Measurements from ENCODE around the gene RAD23A. TPM values are rescaled to one million over a fixed set of nuclear protein-coding genes. Genes with fewer than 3 reads are reported as not detected.

RAD23A gene
- total and polyA plus RNA-seq, 9 of the 15 experiments (the other 6 are each of a cell fraction or from before 2014, with no cell fraction given): 9.5 to 181 (median 101) TPM

DNA sequence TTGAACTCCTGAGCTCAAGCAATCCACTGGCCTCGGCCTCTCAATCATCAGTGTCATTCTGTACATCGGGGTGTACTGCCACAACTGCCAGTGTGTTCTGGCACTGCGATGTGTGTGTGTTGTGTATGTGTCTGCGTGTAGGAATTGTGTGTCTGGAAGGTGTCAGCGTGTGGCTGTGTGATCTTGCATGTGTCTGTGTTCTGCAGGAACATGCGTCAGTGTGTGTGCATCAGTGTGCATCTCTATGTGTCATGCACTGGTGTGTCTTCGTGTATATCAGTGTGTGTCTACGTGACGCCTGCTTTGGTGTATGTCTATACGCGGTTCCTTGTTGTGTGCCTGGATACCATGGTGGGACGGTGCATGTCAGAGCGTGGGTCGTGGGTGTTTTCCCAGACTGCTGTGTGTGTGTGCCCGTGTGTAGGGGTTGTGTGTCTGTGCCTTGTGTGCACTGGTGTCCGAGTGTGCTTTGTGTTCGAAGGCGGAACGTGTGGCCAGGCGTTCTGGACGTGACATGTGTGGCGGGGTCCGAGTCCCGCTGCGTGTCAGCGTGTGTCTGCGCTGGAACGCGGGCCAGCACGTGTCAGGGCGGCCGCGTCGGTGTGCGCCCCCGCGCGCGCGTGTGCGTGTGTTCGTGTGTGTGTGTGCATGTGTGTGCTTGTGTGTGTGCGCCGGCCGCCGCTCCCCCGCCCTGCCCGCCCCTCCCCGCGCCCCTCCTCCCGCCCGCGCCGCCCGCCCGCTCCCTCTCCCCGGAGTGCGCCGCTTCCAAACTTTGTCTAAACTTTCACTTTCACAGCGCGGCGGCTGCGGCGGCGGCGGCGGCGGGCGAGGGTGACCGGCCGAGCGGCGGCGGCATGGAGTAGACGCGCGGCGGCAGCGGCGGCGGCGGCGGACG lies 49.3 kb downstream of the RAD23A start, which contains the start of gene NFIX (continued):
- TF ChIP-seq PATZ1 (CRISPR knock-in tag; IDR thresholded peaks at IDR 0.05; ENCODE audit: borderline replicate concordance): no peak
- peak in 1 of 2 experiments; percentile 70; a peak in 1 of 4 replicates for TF ChIP-seq KDM4B (IDR thresholded peaks at IDR 0.05; ENCODE audit: borderline replicate concordance in 2 of 2, low read depth in 1 of 2)
- TF ChIP-seq ID3 (CRISPR knock-in tag; IDR thresholded peaks at IDR 0.05): no peak
- TF ChIP-seq ID3 (tag; IDR thresholded peaks at IDR 0.05): 0 out of 2 replicates have a peak, but pooled peaks have one; percentile 35
- no peak for TF ChIP-seq ZNF175 (CRISPR knock-in tag; IDR thresholded peaks at IDR 0.05; ENCODE audit: low read depth)
- TF ChIP-seq NCOR1 (IDR thresholded peaks at IDR 0.05): no peak
- no peak for TF ChIP-seq POLR2AphosphoS2 (IDR thresholded peaks at IDR 0.05; ENCODE audit: low read length)
- TF ChIP-seq XRCC3 (IDR thresholded peaks at IDR 0.05): no peak
- TF ChIP-seq HDGF (IDR thresholded peaks at IDR 0.05): 0 out of 2 replicates have a peak, but pooled peaks have one; percentile 87
- peak; percentile 68 for TF ChIP-seq POLR2G (IDR thresholded peaks at IDR 0.05; ENCODE audit: low read depth, low read length)
- no peak for TF ChIP-seq LCOR (CRISPR knock-in tag; IDR thresholded peaks at IDR 0.05)
- no peak for TF ChIP-seq ADNP (tag; IDR thresholded peaks at IDR 0.05)
- no peak for TF ChIP-seq ZNF354B (CRISPR knock-in tag; IDR thresholded peaks at IDR 0.05)
- TF ChIP-seq ATF1 (CRISPR knock-in tag; IDR thresholded peaks at IDR 0.05): no peak
- TF ChIP-seq ATF1 (tag; IDR thresholded peaks at IDR 0.05): no peak
- TF ChIP-seq YBX1 (IDR thresholded peaks at IDR 0.05): no peak
- no peak for TF ChIP-seq SETDB1 (IDR thresholded peaks at IDR 0.05; ENCODE audit: low read length)
- TF ChIP-seq, protein P1, sequence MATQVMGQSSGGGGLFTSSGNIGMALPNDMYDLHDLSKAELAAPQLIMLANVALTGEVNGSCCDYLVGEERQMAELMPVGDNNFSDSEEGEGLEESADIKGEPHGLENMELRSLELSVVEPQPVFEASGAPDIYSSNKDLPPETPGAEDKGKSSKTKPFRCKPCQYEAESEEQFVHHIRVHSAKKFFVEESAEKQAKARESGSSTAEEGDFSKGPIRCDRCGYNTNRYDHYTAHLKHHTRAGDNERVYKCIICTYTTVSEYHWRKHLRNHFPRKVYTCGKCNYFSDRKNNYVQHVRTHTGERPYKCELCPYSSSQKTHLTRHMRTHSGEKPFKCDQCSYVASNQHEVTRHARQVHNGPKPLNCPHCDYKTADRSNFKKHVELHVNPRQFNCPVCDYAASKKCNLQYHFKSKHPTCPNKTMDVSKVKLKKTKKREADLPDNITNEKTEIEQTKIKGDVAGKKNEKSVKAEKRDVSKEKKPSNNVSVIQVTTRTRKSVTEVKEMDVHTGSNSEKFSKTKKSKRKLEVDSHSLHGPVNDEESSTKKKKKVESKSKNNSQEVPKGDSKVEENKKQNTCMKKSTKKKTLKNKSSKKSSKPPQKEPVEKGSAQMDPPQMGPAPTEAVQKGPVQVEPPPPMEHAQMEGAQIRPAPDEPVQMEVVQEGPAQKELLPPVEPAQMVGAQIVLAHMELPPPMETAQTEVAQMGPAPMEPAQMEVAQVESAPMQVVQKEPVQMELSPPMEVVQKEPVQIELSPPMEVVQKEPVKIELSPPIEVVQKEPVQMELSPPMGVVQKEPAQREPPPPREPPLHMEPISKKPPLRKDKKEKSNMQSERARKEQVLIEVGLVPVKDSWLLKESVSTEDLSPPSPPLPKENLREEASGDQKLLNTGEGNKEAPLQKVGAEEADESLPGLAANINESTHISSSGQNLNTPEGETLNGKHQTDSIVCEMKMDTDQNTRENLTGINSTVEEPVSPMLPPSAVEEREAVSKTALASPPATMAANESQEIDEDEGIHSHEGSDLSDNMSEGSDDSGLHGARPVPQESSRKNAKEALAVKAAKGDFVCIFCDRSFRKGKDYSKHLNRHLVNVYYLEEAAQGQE (IDR thresholded peaks at IDR 0.05; ENCODE audit: borderline replicate concordance): no peak
- TF ChIP-seq, protein P1 (CRISPR knock-in tag; IDR thresholded peaks at IDR 0.05; ENCODE audit: low read depth): no peak

Measured in K562 (cell line).